Uterus (tissue), 4 donors: ENCODE results near the gene SPINT1. TPM values are rescaled to one million over a fixed set of nuclear protein-coding genes. Genes with fewer than 3 reads are reported as not detected.

Experiments used
- DNase-seq, 2 donors: peaks; one replicate each; pipeline ENCODE4 v3.0.0-alpha.2; 2019 to 2020
- H3K27ac ChIP-seq, 2 donors: fragments of 200-600 bp; sonication (generic); 1 replicate in 1 of 2; 2 replicates in 1 of 2; pipeline ENCODE4 v1.5.1; 2016 to 2018
- H3K27me3 ChIP-seq, 2 donors: fragments of 200-600 bp; sonication (generic); one replicate each; pipeline ENCODE4 v1.5.1; 2018 to 2019; ENCODE audit warnings: control low read depth in 1 of 2
- H3K36me3 ChIP-seq, 2 donors: fragments of 200-600 bp; sonication (generic); one replicate each; pipeline ENCODE4 v1.5.1; 2019; ENCODE audit warnings: control low read depth in 1 of 2
- H3K4me1 ChIP-seq, 2 donors: fragments of 200-600 bp; sonication (generic); one replicate each; pipeline ENCODE4 v1.5.1; 2018 to 2019; ENCODE audit warnings: control low read depth in 1 of 2
- H3K4me3 ChIP-seq, 2 donors: fragments of 200-600 bp; sonication (generic); 1 replicate in 1 of 2; 2 replicates in 1 of 2; pipeline ENCODE4 v1.5.1; 2018 to 2019; ENCODE audit warnings: mild to moderate bottlenecking in 1 of 2
- H3K9me3 ChIP-seq, 2 donors: fragments of 200-600 bp; sonication (generic); one replicate each; pipeline ENCODE4 v1.5.1; 2019; ENCODE audit warnings: control low read depth in 1 of 2
- POLR2A ChIP-seq, 2 donors: fragments of 450-650 bp; IDR thresholded peaks; one replicate each; pipeline ENCODE4 v1.6.1; 2016; ENCODE audit warnings: antibody characterized with exemption in 2 of 2, mild to moderate bottlenecking in 1 of 2, moderate library complexity in 1 of 2
- intact Hi-C: fragments of 100-400 bp; cut with DNase I; formaldehyde crosslinking; loops from one replicate; pipeline ENCODE4 v1.15.1; 2023; ENCODE audit warnings: low total_unique reads
- total RNA-seq, 4 donors: library from RNA; depleted of rRNA in 3 of 4; stranded (reverse); fragments of >200 nt in 3 of 4; gene quantifications; one replicate each; pipeline versions ENCODE4 v1.1.0 to v1.2.4, GENCODE V29; 2014 to 2023
- TF ChIP-seq, protein P1 (sequence below), 4 experiments: fragments of 200-600 bp in 2 of 4; fragments of 450-650 bp in 2 of 4; sonication (generic) in 2 of 4; IDR thresholded peaks; one replicate each; pipeline ENCODE4 v1.5.1; 2016 to 2019; ENCODE audit warnings: antibody characterized with exemption in 4 of 4, mild to moderate bottlenecking in 2 of 4, moderate library complexity in 1 of 4
- donor health status: DM: yes; HTN: yes; CAD: no.

The SPINT1 gene
- total RNA-seq, 4 donors from 2014 or later: 2.0 to 38.1 (median 2.3) TPM; not detected in 1

DNA sequence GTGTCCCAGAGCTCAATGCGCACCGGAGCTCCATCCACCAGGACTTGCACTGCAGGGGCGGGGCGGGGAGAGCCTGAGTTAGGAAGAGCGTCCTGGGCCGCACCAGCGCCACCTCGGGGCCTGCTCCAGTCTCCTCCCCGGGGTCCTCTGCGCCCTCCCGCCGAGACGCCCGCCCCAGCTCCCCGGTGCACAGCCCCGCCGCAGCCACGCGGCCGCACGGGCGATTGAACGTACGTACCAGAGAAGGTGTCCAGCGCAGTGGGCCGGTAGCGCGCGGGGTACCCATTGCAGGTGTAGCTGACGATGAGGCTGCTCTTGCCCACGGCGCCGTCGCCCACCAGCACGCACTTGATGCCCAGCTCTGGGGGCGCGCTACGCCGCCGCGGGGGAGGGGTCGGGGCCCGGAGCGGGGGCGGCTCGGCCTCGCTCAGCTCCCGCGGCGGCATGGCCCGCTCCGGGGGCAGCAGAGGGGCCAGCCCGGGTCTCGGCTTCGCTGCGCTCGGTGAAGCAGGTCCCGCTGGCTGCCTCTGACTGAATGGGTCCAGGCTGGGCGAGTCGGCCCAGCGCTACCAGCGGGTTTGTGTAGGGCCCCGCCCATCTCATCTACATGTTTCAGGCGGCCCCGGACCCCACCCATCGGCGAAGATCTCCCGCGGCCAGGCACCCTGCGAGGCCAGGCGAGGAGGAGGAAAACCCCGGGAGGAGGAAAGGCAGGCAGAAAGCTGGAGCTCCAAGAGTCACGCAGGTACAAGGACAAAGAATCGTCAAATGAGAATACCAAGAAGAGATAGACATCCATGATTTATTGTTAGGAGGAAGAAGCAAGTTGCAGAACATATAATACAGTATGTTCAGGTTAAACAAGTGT is 30.1 kb downstream of the SPINT1 start, which contains the start of gene RHOV:
Gene RHOV (minus strand): TSS at position 541 of the 868 bp plus-strand sequence. CDS start 95 bp downstream, at position 446.
- TF ChIP-seq, protein P1, sequence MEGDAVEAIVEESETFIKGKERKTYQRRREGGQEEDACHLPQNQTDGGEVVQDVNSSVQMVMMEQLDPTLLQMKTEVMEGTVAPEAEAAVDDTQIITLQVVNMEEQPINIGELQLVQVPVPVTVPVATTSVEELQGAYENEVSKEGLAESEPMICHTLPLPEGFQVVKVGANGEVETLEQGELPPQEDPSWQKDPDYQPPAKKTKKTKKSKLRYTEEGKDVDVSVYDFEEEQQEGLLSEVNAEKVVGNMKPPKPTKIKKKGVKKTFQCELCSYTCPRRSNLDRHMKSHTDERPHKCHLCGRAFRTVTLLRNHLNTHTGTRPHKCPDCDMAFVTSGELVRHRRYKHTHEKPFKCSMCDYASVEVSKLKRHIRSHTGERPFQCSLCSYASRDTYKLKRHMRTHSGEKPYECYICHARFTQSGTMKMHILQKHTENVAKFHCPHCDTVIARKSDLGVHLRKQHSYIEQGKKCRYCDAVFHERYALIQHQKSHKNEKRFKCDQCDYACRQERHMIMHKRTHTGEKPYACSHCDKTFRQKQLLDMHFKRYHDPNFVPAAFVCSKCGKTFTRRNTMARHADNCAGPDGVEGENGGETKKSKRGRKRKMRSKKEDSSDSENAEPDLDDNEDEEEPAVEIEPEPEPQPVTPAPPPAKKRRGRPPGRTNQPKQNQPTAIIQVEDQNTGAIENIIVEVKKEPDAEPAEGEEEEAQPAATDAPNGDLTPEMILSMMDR (IDR thresholded peaks at IDR 0.05): peak in 1 of 4 experiments; percentile 15
- TF ChIP-seq POLR2A (IDR thresholded peaks at IDR 0.05): no peak
- Histone ChIP-seq H3K27me3 (no peaks in the 10 kb centered on the region), H3K36me3 (no peaks in the 10 kb centered on the region), H3K9me3 (no peaks in the 10 kb centered on the region), H3K27ac (no peak within 1 kb of the TSS), H3K4me1 (peaks cover 0 to 7% of the 10 kb centered on the region in 2 donors), H3K4me3 (peak within 1 kb of the TSS; percentile 19 to 36)
- intact Hi-C loops: no loop called here
- DNase-seq: no peak

DNA sequence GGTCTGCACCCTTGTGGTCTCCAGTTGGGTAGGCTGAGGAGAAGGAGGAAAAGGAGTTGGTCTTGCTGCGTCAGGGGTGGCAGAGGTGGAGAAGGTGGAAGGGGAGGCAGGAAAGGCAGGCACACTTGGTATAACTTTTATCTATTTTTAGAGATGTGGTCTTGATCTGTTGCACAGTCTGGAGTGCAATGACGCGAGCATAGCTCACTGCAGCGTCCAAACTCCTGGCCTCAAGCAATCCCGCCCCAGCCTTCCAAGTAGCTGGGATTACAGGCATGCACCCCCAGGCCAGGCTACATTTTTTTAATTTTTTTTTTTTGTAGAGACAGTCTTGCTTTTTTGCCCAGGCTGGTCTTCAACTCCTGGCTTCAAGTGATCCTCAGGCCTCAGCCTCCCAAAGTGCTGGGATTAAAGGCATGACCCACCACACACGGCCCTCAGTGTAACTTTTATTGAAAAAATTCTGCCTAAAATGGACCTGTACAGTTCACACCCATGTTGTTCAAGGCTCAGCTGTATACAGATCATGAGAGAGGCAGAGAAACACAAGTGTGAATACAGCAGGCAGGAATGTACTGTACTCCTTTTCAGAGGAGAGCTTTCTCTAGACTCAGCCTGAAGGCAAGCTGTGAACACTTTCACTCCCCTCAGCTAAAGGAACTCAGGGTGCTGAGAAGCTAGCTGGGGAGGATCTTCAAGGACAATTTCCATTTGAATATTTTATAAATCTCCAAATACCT is 32.3 kb downstream of the SPINT1 start:
- Histone ChIP-seq H3K27me3 (no peaks in the 10 kb centered on the region), H3K9me3 (no peaks in the 10 kb centered on the region), H3K4me1 (peaks cover 0 to 7% of the 10 kb centered on the region in 2 donors), H3K27ac (no peak overlapping the region), H3K36me3 (no peaks in the 10 kb centered on the region), H3K4me3 (no peak overlapping the region)
- intact Hi-C loops: no loop called here
- no peak for TF ChIP-seq POLR2A (IDR thresholded peaks at IDR 0.05)
- TF ChIP-seq, protein P1 (IDR thresholded peaks at IDR 0.05): no peak
- DNase-seq: no peak

DNA sequence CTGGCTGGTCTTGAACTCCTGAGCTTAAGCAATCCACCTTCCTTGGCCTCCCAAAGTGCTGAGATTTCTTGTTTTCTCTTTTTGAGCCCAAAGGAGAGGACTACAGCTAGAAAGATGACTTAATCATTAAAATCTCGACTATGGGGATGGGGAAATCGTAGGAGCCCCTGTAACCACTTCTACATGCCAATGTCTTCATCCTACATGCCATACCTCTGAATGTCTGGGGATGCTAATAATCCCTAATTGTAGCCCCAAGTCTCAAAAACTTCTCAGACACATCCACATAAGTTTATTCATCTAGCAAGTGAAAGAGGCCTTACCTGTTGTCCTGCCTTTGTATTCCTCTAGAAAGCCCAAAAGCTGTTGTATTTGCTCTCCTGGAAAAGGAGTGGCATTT is 33.8 kb downstream of the SPINT1 start:
- intact Hi-C loops: no loop called here
- no peak for TF ChIP-seq POLR2A (IDR thresholded peaks at IDR 0.05)
- TF ChIP-seq, protein P1 (IDR thresholded peaks at IDR 0.05): no peak
- DNase-seq: no peak
- no peak overlapping the region for H3K27ac ChIP-seq
- H3K27me3 ChIP-seq: no peaks in the 10 kb centered on the region
- no peaks in the 10 kb centered on the region for H3K9me3 ChIP-seq
- H3K4me1 ChIP-seq: peaks cover 0 to 7% of the 10 kb centered on the region in 2 donors
- no peaks in the 10 kb centered on the region for H3K36me3 ChIP-seq
- H3K4me3 ChIP-seq: no peak overlapping the region

DNA sequence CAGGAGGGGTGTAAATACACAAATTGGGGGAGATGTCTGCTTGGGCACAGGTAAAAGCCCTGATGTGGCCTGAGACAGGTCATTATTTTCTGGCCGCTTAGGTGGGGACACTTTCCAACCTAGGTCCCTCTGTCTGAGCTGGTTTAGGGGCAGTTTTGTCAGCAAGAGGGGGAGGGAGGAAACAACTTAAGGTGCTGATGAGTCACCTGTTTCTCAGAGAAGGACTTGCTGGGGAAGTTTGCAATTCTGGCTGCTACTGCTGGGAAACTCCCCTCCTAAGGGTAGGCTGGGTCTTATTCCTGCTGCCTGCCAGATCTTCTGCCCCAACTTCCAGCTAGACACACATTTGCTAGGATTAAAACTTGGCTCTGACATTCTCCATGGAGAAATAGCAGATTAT is 34.9 kb downstream of the SPINT1 start:
- Histone ChIP-seq H3K4me1 (peaks cover 0 to 5% of the 10 kb centered on the region in 2 donors), H3K4me3 (no peak overlapping the region), H3K36me3 (no peaks in the 10 kb centered on the region), H3K27ac (no peak overlapping the region), H3K27me3 (no peaks in the 10 kb centered on the region), H3K9me3 (no peaks in the 10 kb centered on the region)
- intact Hi-C loops: no loop called here
- no peak for DNase-seq
- TF ChIP-seq, protein P1 (IDR thresholded peaks at IDR 0.05): no peak
- no peak for TF ChIP-seq POLR2A (IDR thresholded peaks at IDR 0.05)

DNA sequence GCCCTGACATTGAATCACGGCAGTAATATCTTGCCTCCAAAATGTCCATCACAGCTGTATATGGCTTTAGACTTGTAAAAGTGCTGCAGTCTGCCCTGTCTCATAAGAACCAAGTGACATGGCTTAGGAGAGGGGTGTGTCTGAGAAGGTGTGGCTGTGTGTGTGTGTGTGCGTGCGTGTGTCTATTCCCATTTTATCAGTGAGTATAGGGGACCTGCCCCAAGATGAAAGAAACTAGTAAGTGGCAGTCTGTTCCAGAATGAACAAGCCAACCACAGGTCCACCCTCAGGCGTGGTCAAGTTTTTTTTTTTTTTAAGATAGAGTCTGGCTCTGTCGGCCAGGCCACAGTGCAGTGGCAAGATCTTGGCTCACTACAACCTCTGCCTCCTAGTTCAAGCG is 35.8 kb downstream of the SPINT1 start:
- H3K9me3 ChIP-seq: no peaks in the 10 kb centered on the region
- TF ChIP-seq, protein P1 (IDR thresholded peaks at IDR 0.05): no peak
- no peak for TF ChIP-seq POLR2A (IDR thresholded peaks at IDR 0.05)
- no peaks in the 10 kb centered on the region for H3K4me1 ChIP-seq
- intact Hi-C loops: no loop called here
- no peaks in the 10 kb centered on the region for H3K36me3 ChIP-seq
- no peak overlapping the region for H3K4me3 ChIP-seq
- no peak for DNase-seq
- no peak overlapping the region for H3K27ac ChIP-seq
- H3K27me3 ChIP-seq: no peaks in the 10 kb centered on the region
